Subcutaneous adipose tissue (tissue), 4 donors: Measurements from ENCODE around the gene LRRC9. TPM values are rescaled to one million over a fixed set of nuclear protein-coding genes. Genes with fewer than 3 reads are reported as not detected.

Experiments used
- CTCF ChIP-seq: fragments of 450-650 bp; IDR thresholded peaks from one replicate; pipeline ENCODE4 v1.5.1; 2016; ENCODE audit warnings: low read depth, mild to moderate bottlenecking, control low read depth, antibody characterized with exemption, moderate library complexity
- total RNA-seq, 4 donors: library from RNA; depleted of rRNA; stranded (reverse); fragments of >200 nt; gene quantifications; one replicate each; pipeline ENCODE4 v1.1.0, GENCODE V29; 2016

The LRRC9 gene
- total RNA-seq, 4 donors from 2014 or later = 0.17 to 1.5 TPM; not detected in 2

- TF ChIP-seq CTCF = no peak
Measured at GRCh38 chr14:59925797-59926196, 5.9 kb downstream of the LRRC9 start.

GRCh38 chr14:59926534-59926933, 6.6 kb downstream of the LRRC9 start:
- no peak for TF ChIP-seq CTCF

GRCh38 chr14:59931237-59931636, 11.3 kb downstream of the LRRC9 start:
- TF ChIP-seq CTCF = no peak

- no peak for TF ChIP-seq CTCF
Measured at GRCh38 chr14:59936145-59936544, 16.2 kb downstream of the LRRC9 start.

- no peak for TF ChIP-seq CTCF
Measured at GRCh38 chr14:59939828-59940227, 19.9 kb downstream of the LRRC9 start.

GRCh38 chr14:59944909-59945308, 25.0 kb downstream of the LRRC9 start:
- no peak for TF ChIP-seq CTCF

- no peak for TF ChIP-seq CTCF
Measured at GRCh38 chr14:59959668-59960067, 39.7 kb downstream of the LRRC9 start.

- TF ChIP-seq CTCF = no peak
Measured at GRCh38 chr14:59961518-59962062, 41.6 kb downstream of the LRRC9 start.
